GM12878 (cell line): ENCODE measurements around the gene SCARB1. TPM values are rescaled to one million over a fixed set of nuclear protein-coding genes. Genes with fewer than 3 reads are reported as not detected.

Experiments used
- ATAC-seq: fragments of 200-7000 bp; cut with Tn5 transposase; 3 replicates; pipeline ENCODE4 v1.9.1; 2020; ENCODE audit warnings: mild to moderate bottlenecking, moderate library complexity
- BruUV-seq: library from RNA; stranded (reverse); fragments of 400-500 nt; replicated peaks from 2 replicates; lab custom pipeline; 2021; lab: Mats Ljungman, UMichigan
- CTCF ChIA-PET: fragments of 300-600 bp; sonication (Branson Sonifier 250); formaldehyde crosslinking; extraction: SDS; loops from one replicate; lab custom pipeline; 2021; ENCODE audit warnings: inconsistent platforms; lab: Yijun Ruan, JAX
- POLR2A ChIA-PET: fragments of 350-600 bp; formaldehyde crosslinking; extraction: SDS; loops from one replicate; lab custom pipeline; 2021; ENCODE audit warnings: inconsistent platforms; lab: Charles Lee
- RAD21 ChIA-PET: fragments of 300-600 bp; sonication (Branson Sonifier 250); formaldehyde crosslinking; loops from one replicate; lab custom pipeline; 2023; ENCODE audit warnings: antibody characterized with exemption; ENCODE audit not compliant: unreplicated experiment; lab: Charles Lee
- SMC1A ChIA-PET: fragments of 300-600 bp; sonication (Branson Sonifier 250); formaldehyde crosslinking; loops from one replicate; lab custom pipeline; 2023; ENCODE audit not compliant: unreplicated experiment, uncharacterized antibody; lab: Charles Lee
- DNase-seq: peaks from one replicate; pipeline ENCODE4 v3.0.0-alpha.2; 2011; ENCODE audit warnings: low read depth, low spot score
- FAIRE-seq: peaks from 3 replicates; lab custom pipeline; 2011; peaks lifted over from hg19 to GRCh38; lab: Jason Lieb, UNC
- H2AFZ ChIP-seq: 2 replicates; pipeline ENCODE4 v1.6.0; 2011; ENCODE audit warnings: low read depth, low read length, control low read depth; ENCODE audit not compliant: control insufficient read depth
- H3K27ac ChIP-seq: 2 replicates; pipeline ENCODE4 v1.5.1; 2011; ENCODE audit warnings: control low read depth; ENCODE audit not compliant: control insufficient read depth, insufficient read depth
- H3K27me3 ChIP-seq, 2 experiments: replicated peaks in 1 of 2; 2 replicates each; pipeline versions ENCODE4 v1.6.0 to v1.6.1; 2011; ENCODE audit warnings: low read length in 1 of 2; ENCODE audit not compliant: control insufficient read depth in 2 of 2, insufficient read depth in 2 of 2
- H3K36me3 ChIP-seq, 2 experiments: 2 replicates each; pipeline ENCODE4 v1.5.1; 2011; ENCODE audit warnings: low read length in 1 of 2; ENCODE audit not compliant: control insufficient read depth in 2 of 2, insufficient read depth in 2 of 2
- H3K4me1 ChIP-seq: 2 replicates; pipeline ENCODE4 v1.6.1; 2011; ENCODE audit warnings: mild to moderate bottlenecking, low read length, moderate library complexity, mixed read lengths; ENCODE audit not compliant: control insufficient read depth, insufficient read depth
- H3K4me2 ChIP-seq: 2 replicates; pipeline ENCODE4 v1.6.0; 2011; ENCODE audit warnings: control low read depth; ENCODE audit not compliant: control insufficient read depth, insufficient read depth
- H3K4me3 ChIP-seq: fragments of 200-600 bp; sonication (generic); 2 replicates; pipeline ENCODE4 v1.5.1; 2016
- H3K79me2 ChIP-seq: 2 replicates; pipeline ENCODE4 v1.6.0; 2011; ENCODE audit warnings: low read length; ENCODE audit not compliant: control insufficient read depth, insufficient read depth
- H3K9ac ChIP-seq: 2 replicates; pipeline ENCODE4 v1.8.0; 2011; ENCODE audit warnings: low read length, control low read depth, mixed read lengths; ENCODE audit not compliant: control insufficient read depth, insufficient read depth
- H3K9me3 ChIP-seq: replicated peaks from 3 replicates; pipeline ENCODE4 v1.5.1; 2011; ENCODE audit warnings: mild to moderate bottlenecking, low read length; ENCODE audit not compliant: control insufficient read depth, insufficient read depth
- H4K20me1 ChIP-seq: 2 replicates; pipeline ENCODE4 v1.6.0; 2011; ENCODE audit not compliant: control insufficient read depth, insufficient read depth
- ATF7 ChIP-seq: fragments of 450-650 bp; IDR thresholded peaks from 2 replicates; pipeline ENCODE4 v1.6.1; 2016; ENCODE audit warnings: low read depth, mild to moderate bottlenecking
- CHD1 ChIP-seq: IDR thresholded peaks from 2 replicates; pipeline ENCODE4 v1.6.1; 2012; ENCODE audit warnings: low read depth, low read length, improper control_type of control experiment
- CHD2 ChIP-seq: IDR thresholded peaks from 2 replicates; pipeline ENCODE4 v1.6.1; 2011; ENCODE audit warnings: low read depth, low read length, improper control_type of control experiment, borderline replicate concordance
- PML ChIP-seq: IDR thresholded peaks from 2 replicates; pipeline ENCODE4 v1.6.1; 2012; ENCODE audit warnings: low read length, inconsistent platforms
- SIN3A ChIP-seq: IDR thresholded peaks from 2 replicates; pipeline ENCODE4 v1.6.1; 2012; ENCODE audit warnings: low read depth, low read length, improper control_type of control experiment
- SMARCA5 ChIP-seq: fragments of 450-650 bp; IDR thresholded peaks from 2 replicates; pipeline ENCODE4 v1.6.1; 2017; ENCODE audit warnings: mild to moderate bottlenecking
- SRF ChIP-seq, 2 experiments: IDR thresholded peaks; 2 replicates each; pipeline ENCODE4 v1.6.1; 2011; ENCODE audit warnings: low read depth in 2 of 2, low read length in 2 of 2, mild to moderate bottlenecking in 1 of 2, moderate library complexity in 1 of 2
- SUZ12 ChIP-seq: fragments of 200-600 bp; sonication (generic); IDR thresholded peaks from one replicate; pipeline ENCODE4 v1.6.1; 2018; ENCODE audit warnings: antibody characterized with exemption, mild to moderate bottlenecking; ENCODE audit not compliant: unreplicated experiment
- TAF1 ChIP-seq: IDR thresholded peaks from 2 replicates; pipeline ENCODE4 v1.6.1; 2011; ENCODE audit warnings: mild to moderate bottlenecking, low read depth, low read length, borderline replicate concordance
- TCF7 ChIP-seq: IDR thresholded peaks from 2 replicates; pipeline ENCODE4 v1.6.1; 2014; ENCODE audit warnings: antibody characterized with exemption, borderline replicate concordance
- YY1 ChIP-seq: IDR thresholded peaks from 2 replicates; pipeline ENCODE4 v1.6.1; 2011; ENCODE audit warnings: low read depth, mild to moderate bottlenecking, low read length
- ZNF384 ChIP-seq: IDR thresholded peaks from 2 replicates; pipeline ENCODE4 v1.6.1; 2012; ENCODE audit warnings: low read depth, mild to moderate bottlenecking, low read length, improper control_type of control experiment, borderline replicate concordance
- WGBS: methylation state at CpG from one replicate; pipeline ENCODE4 v1.1.6; 2016; ENCODE audit warnings: low lambda C conversion rate; ENCODE audit not compliant: insufficient replicate concordance, insufficient coverage; ENCODE audit errors: missing lambda C conversion rate; 5-methylcytosine and 5-hydroxymethylcytosine counted together
- in situ Hi-C: fragments of 300-500 bp; cut with MboI; formaldehyde crosslinking; loops from 9 replicates; pipeline ENCODE4 v1.14.3; 2018; ENCODE audit warnings: mixed read lengths
- intact Hi-C: fragments of 100-400 bp; cut with micrococcal nuclease; formaldehyde crosslinking; loops from one replicate; pipeline ENCODE4 v1.14.2; 2022; ENCODE audit not compliant: unreplicated experiment
- polyA plus RNA-seq, 11 experiments: library from polyadenylated mRNA; depleted of rRNA in 4 of 11; unstranded in 6 of 11; stranded (reverse) in 5 of 11; fragments of >200 nt; fragmentation: Nextera tagmentation in 4 of 11; fragmentation: Illumina TruSeq in 1 of 11; extraction: Ambion mirVana in 4 of 11; extraction: Trizol in 1 of 11; gene quantifications; 1 replicate in 1 of 11; 2 replicates in 10 of 11; pipeline versions ENCODE4 v1.2.1 to v1.2.3, GENCODE V29; 2011 to 2016; ENCODE audit warnings: inconsistent platforms in 2 of 11, missing spikeins in 2 of 11, low read depth in 1 of 11
- total RNA-seq, 4 experiments: library from RNA; depleted of rRNA in 3 of 4; stranded (reverse); fragments of >200 nt in 3 of 4; fragmentation: Illumina TruSeq in 1 of 4; extraction: Trizol in 1 of 4; gene quantifications; 2 replicates each; pipeline versions ENCODE4 v1.2.1 to v1.2.3, GENCODE V29; 2013 to 2021
- TF ChIP-seq, protein P1 (sequence below): fragments of 450-650 bp; IDR thresholded peaks from 2 replicates; pipeline ENCODE4 v1.6.1; 2017; ENCODE audit warnings: mild to moderate bottlenecking, moderate library complexity

Gene SCARB1
- total and polyA plus RNA-seq, 10 of the 15 experiments (the other 5 are each of a cell fraction or from before 2014, with no cell fraction given), result 0.34 to 104 (median 63.1) TPM

- Histone ChIP-seq H3K4me1 (peaks cover 5% of the 10 kb centered on the region), H3K27me3 (no peaks in the 10 kb centered on the region), H2AFZ (no peak overlapping the region), H4K20me1 (no peaks in the 10 kb centered on the region), H3K4me3 (no peak overlapping the region), H3K9ac (no peak overlapping the region), H3K79me2 (no peaks in the 10 kb centered on the region), H3K4me2 (no peak overlapping the region), H3K36me3 (no peaks in the 10 kb centered on the region), H3K9me3 (peaks cover 10% of the 10 kb centered on the region; the same call in 2 of the 3 replicates), H3K27ac (no peak overlapping the region)
- in situ Hi-C loops, result loop anchor here (25.0 kb wide), 1 partner anchor 401 kb away; no protein-coding TSS in a partner anchor
- POLR2A ChIA-PET, result no interaction called here
- ATAC-seq (no peak), DNase-seq (no peak), FAIRE-seq (no peak)
- RAD21 ChIA-PET, result interaction anchor here (0.5 to 1.1 kb wide), 2 partner anchors 194 to 199 kb away, joined by 3 read pairs; no protein-coding TSS in a partner anchor
- no peak for TF ChIP-seq SIN3A
- TF ChIP-seq, protein P1, sequence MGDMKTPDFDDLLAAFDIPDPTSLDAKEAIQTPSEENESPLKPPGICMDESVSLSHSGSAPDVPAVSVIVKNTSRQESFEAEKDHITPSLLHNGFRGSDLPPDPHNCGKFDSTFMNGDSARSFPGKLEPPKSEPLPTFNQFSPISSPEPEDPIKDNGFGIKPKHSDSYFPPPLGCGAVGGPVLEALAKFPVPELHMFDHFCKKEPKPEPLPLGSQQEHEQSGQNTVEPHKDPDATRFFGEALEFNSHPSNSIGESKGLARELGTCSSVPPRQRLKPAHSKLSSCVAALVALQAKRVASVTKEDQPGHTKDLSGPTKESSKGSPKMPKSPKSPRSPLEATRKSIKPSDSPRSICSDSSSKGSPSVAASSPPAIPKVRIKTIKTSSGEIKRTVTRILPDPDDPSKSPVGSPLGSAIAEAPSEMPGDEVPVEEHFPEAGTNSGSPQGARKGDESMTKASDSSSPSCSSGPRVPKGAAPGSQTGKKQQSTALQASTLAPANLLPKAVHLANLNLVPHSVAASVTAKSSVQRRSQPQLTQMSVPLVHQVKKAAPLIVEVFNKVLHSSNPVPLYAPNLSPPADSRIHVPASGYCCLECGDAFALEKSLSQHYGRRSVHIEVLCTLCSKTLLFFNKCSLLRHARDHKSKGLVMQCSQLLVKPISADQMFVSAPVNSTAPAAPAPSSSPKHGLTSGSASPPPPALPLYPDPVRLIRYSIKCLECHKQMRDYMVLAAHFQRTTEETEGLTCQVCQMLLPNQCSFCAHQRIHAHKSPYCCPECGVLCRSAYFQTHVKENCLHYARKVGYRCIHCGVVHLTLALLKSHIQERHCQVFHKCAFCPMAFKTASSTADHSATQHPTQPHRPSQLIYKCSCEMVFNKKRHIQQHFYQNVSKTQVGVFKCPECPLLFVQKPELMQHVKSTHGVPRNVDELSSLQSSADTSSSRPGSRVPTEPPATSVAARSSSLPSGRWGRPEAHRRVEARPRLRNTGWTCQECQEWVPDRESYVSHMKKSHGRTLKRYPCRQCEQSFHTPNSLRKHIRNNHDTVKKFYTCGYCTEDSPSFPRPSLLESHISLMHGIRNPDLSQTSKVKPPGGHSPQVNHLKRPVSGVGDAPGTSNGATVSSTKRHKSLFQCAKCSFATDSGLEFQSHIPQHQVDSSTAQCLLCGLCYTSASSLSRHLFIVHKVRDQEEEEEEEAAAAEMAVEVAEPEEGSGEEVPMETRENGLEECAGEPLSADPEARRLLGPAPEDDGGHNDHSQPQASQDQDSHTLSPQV, result no peak
- TF ChIP-seq YY1, result no peak
- no peak for TF ChIP-seq SMARCA5
- TF ChIP-seq CHD2, result no peak
- no peak for TF ChIP-seq TAF1
- no peak for TF ChIP-seq CHD1
- TF ChIP-seq ZNF384, result no peak
- TF ChIP-seq ATF7, result no peak
- no peak for TF ChIP-seq SRF (IDR thresholded peaks at IDR 0.05; ENCODE audit: low read depth in 2 of 2, low read length in 2 of 2)
- TF ChIP-seq PML, result no peak
- no peak for TF ChIP-seq SUZ12
- TF ChIP-seq TCF7, result no peak
- no TSS peak for BruUV-seq
- CTCF ChIA-PET, result interaction anchor here (0.9 to 11.7 kb wide), 11 partner anchors 8 to 734 kb away, joined by 3 to 116 read pairs (median 6); no protein-coding TSS in a partner anchor
- intact Hi-C loops, result no loop called here
- WGBS, result 37% methylated on average over 13 of the region's 13 CpGs
- SMC1A ChIA-PET, result interaction anchor here (0.8 to 4.9 kb wide), 5 partner anchors 17 to 727 kb away, joined by 3 to 37 read pairs (median 3); no protein-coding TSS in a partner anchor
Measured at GRCh38 chr12:124762791-124763593, 100.7 kb downstream of the SCARB1 start.
